Activated T-helper 1 cell treated with anti-CD3 and anti-CD28 coated beads, Interleukin-12 subunit alpha, Interleukin-12 subunit beta, Interleukin-2, Interleukin-4 antibody, amounts not matched to agents 30 ng/mL and 10 ng/mL and 1 ng/mL, durations not matched to agents 14 hours and 24 hours and 36 hours (primary cell): ENCODE results near the gene TPGS2. TPM values are rescaled to one million over a fixed set of nuclear protein-coding genes. Genes with fewer than 3 reads are reported as not detected.
"Not testable (repeated sequence)": the region's sequence is repeated elsewhere in the genome, so short reads cannot be mapped to it uniquely, and the experiment has no call there.

ENCODE experiments used
- DNase-seq: peaks from one replicate; pipeline ENCODE4 v3.0.0; 2021; ENCODE audit warnings: low spot score
- H3K27ac Mint-ChIP-seq: one replicate; pipeline ENCODE4 v1.8.0; 2021; ENCODE audit warnings: mild to moderate bottlenecking, mixed read lengths
- H3K27me3 Mint-ChIP-seq: one replicate; pipeline ENCODE4 v1.8.0; 2022; ENCODE audit warnings: mild to moderate bottlenecking, moderate library complexity, mixed read lengths; ENCODE audit not compliant: insufficient read depth
- H3K36me3 Mint-ChIP-seq: one replicate; pipeline ENCODE4 v1.8.0; 2021; ENCODE audit warnings: low read depth, mixed read lengths
- H3K4me1 Mint-ChIP-seq: one replicate; pipeline ENCODE4 v1.8.0; 2021; ENCODE audit warnings: low read depth, mixed read lengths
- H3K4me3 Mint-ChIP-seq: one replicate; pipeline ENCODE4 v1.8.0; 2021; ENCODE audit warnings: mild to moderate bottlenecking, moderate library complexity, mixed read lengths
- H3K9me3 Mint-ChIP-seq: one replicate; pipeline ENCODE4 v1.8.0; 2021; ENCODE audit warnings: mixed read lengths
- intact Hi-C: fragments of 100-400 bp; cut with micrococcal nuclease; formaldehyde crosslinking; loops from one replicate; pipeline ENCODE4 v1.15.1; 2024
- total RNA-seq: library from RNA; stranded (reverse); gene quantifications from 2 replicates; pipeline ENCODE4 v1.2.3, GENCODE V29; 2022

TPGS2 gene
- total RNA-seq, 1 donor from 2014 or later = 72.6 TPM

- H3K9me3 Mint-ChIP-seq = no peaks in the 10 kb centered on the region
- peaks cover 9% of the 10 kb centered on the region for H3K4me1 Mint-ChIP-seq
- DNase-seq = no peak
- no peak overlapping the region for H3K4me3 Mint-ChIP-seq
- intact Hi-C loops = no loop called here
- H3K27me3 Mint-ChIP-seq = peaks cover 2% of the 10 kb centered on the region
- H3K27ac Mint-ChIP-seq = no peak overlapping the region
- H3K36me3 Mint-ChIP-seq = no peaks in the 10 kb centered on the region
These were observed 62.0 kb downstream of the TPGS2 start for GRCh38 chr18:36766836-36767235.

DNA sequence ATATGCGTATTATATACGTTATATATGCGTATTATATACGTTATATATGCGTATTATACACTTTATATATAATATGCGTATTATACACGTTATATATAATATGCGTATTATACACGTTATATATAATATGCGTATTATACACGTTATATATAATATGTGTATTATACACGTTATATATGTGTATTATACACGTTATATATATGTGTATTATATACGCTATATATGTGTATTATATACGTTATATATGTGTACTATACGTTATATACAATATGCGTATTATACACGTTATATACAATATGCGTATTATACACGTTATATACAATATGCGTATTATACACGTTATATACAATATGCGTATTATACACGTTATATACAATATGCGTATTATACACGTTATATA, 65.8 kb downstream of the TPGS2 start:
- intact Hi-C loops, H3K4me1 Mint-ChIP-seq, DNase-seq, H3K36me3 Mint-ChIP-seq, H3K9me3 Mint-ChIP-seq, H3K27ac Mint-ChIP-seq, H3K27me3 Mint-ChIP-seq, H3K4me3 Mint-ChIP-seq: not testable (repeated sequence)

- H3K4me1 Mint-ChIP-seq = no peaks in the 10 kb centered on the region
- H3K27me3 Mint-ChIP-seq = no peaks in the 10 kb centered on the region
- DNase-seq = no peak
- no peaks in the 10 kb centered on the region for H3K9me3 Mint-ChIP-seq
- H3K27ac Mint-ChIP-seq = no peak overlapping the region
- no peak overlapping the region for H3K4me3 Mint-ChIP-seq
- intact Hi-C loops = no loop called here
- no peaks in the 10 kb centered on the region for H3K36me3 Mint-ChIP-seq
These were observed 66.7 kb downstream of the TPGS2 start for GRCh38 chr18:36762074-36762473.

DNA sequence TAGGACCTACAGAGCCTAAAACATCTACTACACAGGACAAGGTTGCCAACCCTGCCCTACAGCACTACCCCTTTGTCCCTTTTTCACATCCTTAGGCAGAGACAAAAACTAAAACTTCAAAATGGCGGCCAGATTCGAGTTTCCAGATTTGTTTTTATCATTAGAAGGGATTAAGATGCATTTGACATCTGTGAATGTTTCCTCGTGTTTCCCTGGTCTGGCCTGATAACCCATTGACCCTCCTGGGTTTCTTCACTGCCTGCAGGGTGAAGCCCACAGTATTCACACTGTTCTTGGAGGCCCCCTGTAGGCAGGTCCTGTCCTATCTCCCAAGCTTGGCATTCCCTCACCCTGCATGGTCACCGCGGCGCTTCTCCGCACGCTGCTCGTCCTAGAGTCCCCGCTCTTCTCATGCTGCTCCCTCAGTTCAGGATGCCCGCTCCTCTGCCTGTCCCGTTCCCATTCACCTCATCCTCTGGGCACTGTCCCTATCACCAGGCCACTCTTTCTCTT, 67.6 kb downstream of the TPGS2 start:
- no peaks in the 10 kb centered on the region for H3K9me3 Mint-ChIP-seq
- no peak for DNase-seq
- no peaks in the 10 kb centered on the region for H3K4me1 Mint-ChIP-seq
- no peaks in the 10 kb centered on the region for H3K36me3 Mint-ChIP-seq
- intact Hi-C loops = no loop called here
- H3K27ac Mint-ChIP-seq = no peak overlapping the region
- no peak overlapping the region for H3K4me3 Mint-ChIP-seq
- no peaks in the 10 kb centered on the region for H3K27me3 Mint-ChIP-seq

DNA sequence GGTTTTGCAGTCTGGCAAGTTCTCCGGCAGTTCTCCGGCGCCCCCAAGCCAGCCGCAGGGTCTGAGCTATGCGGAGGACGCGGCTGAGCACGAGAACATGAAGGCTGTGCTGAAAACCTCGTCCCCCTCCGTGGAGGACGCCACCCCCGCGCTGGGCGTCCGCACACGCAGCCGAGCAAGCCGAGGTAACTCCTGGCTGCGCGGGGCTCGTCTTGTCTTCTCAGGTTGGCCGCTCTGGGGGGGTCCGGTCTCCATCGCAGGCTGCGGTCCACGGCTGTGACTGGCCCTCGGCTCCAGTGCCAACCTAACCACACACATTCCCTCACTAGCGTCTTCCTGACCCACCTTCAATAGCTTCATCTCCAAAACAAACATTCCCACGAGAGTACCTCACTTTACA, 68.2 kb downstream of the TPGS2 start:
- Mint-ChIP-seq H3K4me1 (no peaks in the 10 kb centered on the region), H3K36me3 (no peaks in the 10 kb centered on the region), H3K27me3 (no peaks in the 10 kb centered on the region), H3K27ac (no peak overlapping the region), H3K9me3 (no peaks in the 10 kb centered on the region), H3K4me3 (no peak overlapping the region)
- no peak for DNase-seq
- intact Hi-C loops = no loop called here

DNA sequence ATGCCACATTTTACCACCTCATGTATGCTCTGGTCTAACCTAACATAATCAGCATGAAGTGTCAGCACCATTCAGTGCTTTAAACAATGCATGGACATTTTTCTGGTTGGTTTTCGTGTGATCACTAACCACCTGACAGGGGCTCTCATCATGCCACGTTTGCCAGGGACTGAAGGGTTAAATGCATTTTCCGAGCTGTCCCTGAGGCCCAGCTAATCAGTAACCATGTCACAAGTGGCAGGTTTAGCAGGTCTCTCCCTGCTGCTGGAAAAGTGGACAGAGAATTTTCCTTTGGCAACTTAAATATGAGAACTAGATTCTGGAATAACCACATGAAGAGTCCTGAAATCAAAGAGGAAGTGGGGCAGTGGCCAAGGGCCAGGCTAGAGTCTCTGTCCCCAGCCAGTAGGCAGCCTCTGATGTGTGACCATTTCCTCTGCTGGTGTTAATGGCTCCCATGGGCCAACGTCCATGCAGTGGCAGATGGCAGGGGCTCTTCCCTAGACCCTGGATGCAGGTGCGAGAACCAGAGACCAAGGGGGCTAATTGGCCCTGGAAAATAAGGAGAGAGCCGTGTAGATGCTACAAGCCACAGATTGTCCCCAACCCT, 69.5 kb downstream of the TPGS2 start:
- intact Hi-C loops = no loop called here
- DNase-seq = no peak

GRCh38 chr18:36758623-36759022, 70.2 kb downstream of the TPGS2 start:
- H3K36me3 Mint-ChIP-seq = no peaks in the 10 kb centered on the region
- no peak for DNase-seq
- no peaks in the 10 kb centered on the region for H3K27me3 Mint-ChIP-seq
- no peaks in the 10 kb centered on the region for H3K4me1 Mint-ChIP-seq
- intact Hi-C loops = no loop called here
- no peaks in the 10 kb centered on the region for H3K9me3 Mint-ChIP-seq
- no peak overlapping the region for H3K27ac Mint-ChIP-seq
- H3K4me3 Mint-ChIP-seq = no peak overlapping the region

More for the DNA sequence above, 69.5 kb downstream of the TPGS2 start:
- no peaks in the 10 kb centered on the region for H3K27me3 Mint-ChIP-seq
- H3K4me3 Mint-ChIP-seq = no peak overlapping the region
- H3K4me1 Mint-ChIP-seq = no peaks in the 10 kb centered on the region
- no peaks in the 10 kb centered on the region for H3K36me3 Mint-ChIP-seq
- H3K27ac Mint-ChIP-seq = no peak overlapping the region
- no peaks in the 10 kb centered on the region for H3K9me3 Mint-ChIP-seq

- no peaks in the 10 kb centered on the region for H3K9me3 Mint-ChIP-seq
- DNase-seq = no peak
- no peaks in the 10 kb centered on the region for H3K27me3 Mint-ChIP-seq
- no peak overlapping the region for H3K27ac Mint-ChIP-seq
- H3K4me3 Mint-ChIP-seq = no peak overlapping the region
- no peaks in the 10 kb centered on the region for H3K4me1 Mint-ChIP-seq
- intact Hi-C loops = loop anchor here (2.0 kb wide), 1 partner anchor 69 kb away; no protein-coding TSS in a partner anchor
- no peaks in the 10 kb centered on the region for H3K36me3 Mint-ChIP-seq
These were observed 70.8 kb downstream of the TPGS2 start for GRCh38 chr18:36757991-36758390.

GRCh38 chr18:36757081-36757480, 71.7 kb downstream of the TPGS2 start:
- Mint-ChIP-seq H3K4me1 (no peaks in the 10 kb centered on the region), H3K27me3 (no peaks in the 10 kb centered on the region), H3K4me3 (no peak overlapping the region), H3K36me3 (no peaks in the 10 kb centered on the region), H3K9me3 (no peaks in the 10 kb centered on the region), H3K27ac (no peak overlapping the region)
- no peak for DNase-seq
- intact Hi-C loops = loop anchor here (2.0 kb wide), 1 partner anchor 68 kb away; no protein-coding TSS in a partner anchor

DNA sequence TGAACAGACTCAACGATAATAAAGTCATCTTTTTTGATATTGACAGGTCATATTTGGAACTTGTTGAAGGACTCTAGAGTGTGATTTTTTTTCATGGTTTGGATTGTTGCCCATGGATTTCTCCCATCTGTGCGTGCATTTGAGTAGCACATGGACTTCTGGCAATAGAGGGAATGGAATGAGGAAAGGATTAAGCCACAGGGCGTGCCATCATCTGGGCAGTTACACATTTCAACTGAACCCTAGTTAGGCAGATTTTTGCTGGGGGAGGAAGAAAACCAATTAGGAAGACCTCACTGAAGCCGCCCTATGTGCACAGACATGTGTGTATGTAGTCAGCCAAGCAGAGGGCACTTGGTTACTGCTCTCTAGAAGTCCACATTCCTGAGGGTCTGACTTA, 72.6 kb downstream of the TPGS2 start:
- H3K9me3 Mint-ChIP-seq = no peaks in the 10 kb centered on the region
- no peaks in the 10 kb centered on the region for H3K36me3 Mint-ChIP-seq
- no peaks in the 10 kb centered on the region for H3K27me3 Mint-ChIP-seq
- H3K4me1 Mint-ChIP-seq = no peaks in the 10 kb centered on the region
- intact Hi-C loops = loop anchor here (2.0 kb wide), 1 partner anchor 67 kb away; no protein-coding TSS in a partner anchor
- no peak overlapping the region for H3K27ac Mint-ChIP-seq
- no peak for DNase-seq
- H3K4me3 Mint-ChIP-seq = no peak overlapping the region

DNA sequence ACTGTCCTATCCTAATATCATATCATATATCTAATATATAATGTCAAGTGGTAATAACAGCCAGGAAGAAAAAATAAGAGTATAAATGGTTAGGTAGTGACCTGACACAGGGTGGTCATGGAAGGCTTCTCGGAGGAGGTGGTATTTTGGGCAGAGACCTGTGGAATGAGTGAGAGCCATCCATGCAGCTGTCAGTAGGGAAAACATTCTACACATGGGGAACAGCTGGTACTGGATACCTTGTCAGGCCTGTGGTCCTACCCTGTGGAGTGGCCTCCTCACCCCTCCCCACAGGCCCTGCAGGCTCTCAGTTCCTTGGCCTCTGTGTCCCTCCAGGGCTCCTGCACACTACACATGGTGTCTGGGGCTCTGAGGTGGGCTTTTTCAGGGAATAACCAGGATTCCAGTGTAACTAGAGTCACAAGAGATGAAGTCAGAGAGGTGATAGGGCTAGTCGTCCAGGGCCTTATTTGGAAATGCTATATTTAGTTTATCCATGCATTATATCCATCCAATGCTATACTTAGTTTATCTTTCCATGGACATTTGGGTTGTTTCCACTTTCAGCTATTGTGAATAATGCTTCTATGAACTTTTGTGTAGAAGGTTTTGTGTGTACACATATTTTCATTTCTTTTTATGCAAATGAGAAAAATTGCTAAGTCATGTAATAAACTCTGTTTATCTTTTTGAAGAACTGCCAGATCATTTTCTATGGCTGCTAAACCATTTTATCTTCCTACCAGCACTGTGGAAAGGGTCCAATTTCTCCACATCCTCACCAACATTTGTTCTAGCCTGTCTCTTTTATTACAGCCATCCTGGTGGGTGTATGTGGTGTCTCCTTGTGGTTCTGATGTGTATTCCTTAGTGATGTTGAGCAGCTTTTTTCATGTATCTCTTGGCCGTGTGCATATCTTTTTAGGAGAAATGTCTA, 75.6 kb downstream of the TPGS2 start:
- Mint-ChIP-seq H3K27ac (no peak overlapping the region), H3K4me3 (no peak overlapping the region), H3K4me1 (no peaks in the 10 kb centered on the region), H3K9me3 (no peaks in the 10 kb centered on the region), H3K27me3 (no peaks in the 10 kb centered on the region), H3K36me3 (no peaks in the 10 kb centered on the region)
- no peak for DNase-seq
- intact Hi-C loops = no loop called here

DNA sequence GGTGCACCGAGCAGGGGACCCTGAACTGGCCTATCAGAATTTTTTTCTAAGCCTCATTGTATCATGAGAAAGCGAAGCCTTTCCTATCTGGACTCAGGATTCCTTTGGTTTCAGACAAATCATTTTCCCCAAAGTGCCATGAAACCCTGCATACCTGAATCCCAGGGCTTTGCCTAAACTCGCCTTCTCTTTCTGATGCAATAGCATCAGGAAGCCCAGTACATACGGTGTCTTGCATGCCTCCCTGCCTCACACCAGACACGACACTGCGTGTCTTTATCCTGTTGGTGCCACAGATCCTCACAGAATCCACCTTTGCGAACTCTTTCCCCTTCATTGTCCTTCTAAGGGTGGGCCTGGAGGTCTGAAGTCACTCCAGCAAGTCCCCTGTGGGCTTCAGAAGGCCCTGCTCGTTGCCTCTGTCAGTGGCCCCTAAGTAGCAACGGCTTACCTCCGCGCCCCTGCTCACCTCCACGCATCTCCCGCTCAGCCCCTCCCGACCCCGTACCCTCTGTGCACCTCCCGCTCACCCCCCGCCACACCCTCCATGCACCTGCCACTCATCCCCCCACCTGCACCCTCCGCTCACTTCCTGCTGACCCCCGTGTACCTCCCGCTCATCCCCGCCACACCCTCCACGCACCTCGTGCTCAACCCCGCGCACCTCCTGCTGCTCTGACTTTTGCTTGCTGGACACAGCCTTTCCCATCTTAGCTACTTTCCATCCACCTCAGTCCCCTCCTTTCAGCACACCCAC, 83.4 kb downstream of the TPGS2 start:
- H3K27ac Mint-ChIP-seq = no peak overlapping the region
- no peaks in the 10 kb centered on the region for H3K36me3 Mint-ChIP-seq
- no peaks in the 10 kb centered on the region for H3K4me1 Mint-ChIP-seq
- intact Hi-C loops = no loop called here
- H3K4me3 Mint-ChIP-seq = no peak overlapping the region
- H3K9me3 Mint-ChIP-seq = no peaks in the 10 kb centered on the region
- no peak for DNase-seq
- no peaks in the 10 kb centered on the region for H3K27me3 Mint-ChIP-seq
